Testis (tissue), 3 donors: ENCODE data around the gene CDH24. TPM values are rescaled to one million over a fixed set of nuclear protein-coding genes. Genes with fewer than 3 reads are reported as not detected.
A peak's percentile ranks its signal among the peaks of the same experiment; 100 is the strongest.

Experiments used
- DNase-seq: peaks from one replicate; pipeline ENCODE4 v3.0.0-alpha.2; 2019
- H3K27ac ChIP-seq, 2 donors: fragments of 200-600 bp; sonication (generic); one replicate each; pipeline ENCODE4 v1.5.1; 2019
- H3K27me3 ChIP-seq: fragments of 200-600 bp; sonication (generic); one replicate; pipeline ENCODE4 v1.5.1; 2019
- H3K36me3 ChIP-seq: fragments of 200-600 bp; sonication (generic); one replicate; pipeline ENCODE4 v1.5.1; 2017; ENCODE audit warnings: low read depth; ENCODE audit errors: missing control alignments
- H3K4me1 ChIP-seq: fragments of 200-600 bp; sonication (generic); one replicate; pipeline ENCODE4 v1.5.1; 2019
- H3K4me3 ChIP-seq, 2 donors: fragments of 200-600 bp; sonication (generic); one replicate each; pipeline ENCODE4 v1.5.1; 2017 to 2019
- H3K9me3 ChIP-seq: fragments of 200-600 bp; sonication (generic); one replicate; pipeline ENCODE4 v1.5.1; 2017
- CTCF ChIP-seq, 3 experiments: fragments of 450-650 bp in 2 of 3; fragments of 200-600 bp in 1 of 3; sonication (generic) in 1 of 3; IDR thresholded peaks; one replicate each; pipeline ENCODE4 v1.5.1; 2016 to 2019; ENCODE audit warnings: antibody characterized with exemption in 3 of 3, mild to moderate bottlenecking in 2 of 3, moderate library complexity in 1 of 3
- POLR2A ChIP-seq: fragments of 450-650 bp; IDR thresholded peaks from one replicate; pipeline ENCODE4 v1.6.1; 2017; ENCODE audit warnings: antibody characterized with exemption, mild to moderate bottlenecking, moderate library complexity
- WGBS, 2 donors: methylation state at CpG; one replicate each; pipeline ENCODE4 v1.1.5; 2018; 5-methylcytosine and 5-hydroxymethylcytosine counted together
- intact Hi-C: fragments of 100-400 bp; cut with DNase I; formaldehyde crosslinking; loops from one replicate; pipeline ENCODE4 v1.15.1; 2023; ENCODE audit warnings: low total_unique reads
- polyA plus RNA-seq: library from polyadenylated mRNA; stranded (reverse); fragments of 350-450 nt; fragmentation: Illumina TruSeq; extraction: RNeasy Lipid Tissue Mini Kit (QIAGEN cat#74804); gene quantifications from one replicate; pipeline ENCODE4 v1.2.3, GENCODE V29; 2014; ENCODE audit warnings: low read depth, low replicate concordance; ENCODE audit not compliant: insufficient read depth
- total RNA-seq, 2 donors: library from RNA; depleted of rRNA; stranded (reverse); fragments of >200 nt; gene quantifications; one replicate each; pipeline ENCODE4 v1.2.3, GENCODE V29; 2016

The CDH24 gene
- total and polyA plus RNA-seq, 3 donors from 2014 or later, result 3.9 to 10.2 (median 10.2) TPM

DNA sequence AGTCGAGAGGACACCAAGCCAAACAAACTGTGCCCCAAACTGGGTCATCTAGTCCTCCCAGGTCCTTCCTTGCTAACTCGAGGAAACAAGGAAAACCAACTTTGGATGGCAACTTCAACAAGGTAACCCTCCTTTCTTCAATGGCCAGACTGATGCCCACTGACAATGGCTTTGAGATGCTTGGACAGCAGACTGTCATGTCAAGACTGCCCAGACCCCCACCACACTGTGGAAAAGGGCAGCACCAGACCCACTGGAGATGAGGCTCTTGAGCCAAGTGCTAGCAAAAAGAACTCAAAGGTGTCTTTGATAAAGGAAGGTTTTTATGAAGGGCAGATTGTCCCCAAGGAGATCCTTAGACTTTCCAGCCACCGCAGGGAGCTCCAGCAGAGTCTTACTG lies 9.0 kb upstream of the CDH24 start:
- Histone ChIP-seq H3K4me3 (no peak overlapping the region), H3K27ac (no peak overlapping the region), H3K36me3 (no peaks in the 10 kb centered on the region), H3K4me1 (peaks cover 32% of the 10 kb centered on the region), H3K27me3 (no peaks in the 10 kb centered on the region), H3K9me3 (no peaks in the 10 kb centered on the region)
- intact Hi-C loops, result no loop called here
- TF ChIP-seq CTCF (IDR thresholded peaks at IDR 0.05) (no peak), POLR2A (no peak)
- 75 to 86% methylated on average over 3 of the region's 3 CpGs for WGBS, 2 donors
- DNase-seq, result no peak

- no peaks in the 10 kb centered on the region for H3K9me3 ChIP-seq
- no peaks in the 10 kb centered on the region for H3K36me3 ChIP-seq
- H3K27ac ChIP-seq, result no peak overlapping the region
- TF ChIP-seq POLR2A, result no peak
- no peak for TF ChIP-seq CTCF (IDR thresholded peaks at IDR 0.05)
- 82 to 89% methylated on average over 5 of the region's 5 CpGs for WGBS, 2 donors
- DNase-seq, result no peak
- H3K27me3 ChIP-seq, result no peaks in the 10 kb centered on the region
- intact Hi-C loops, result no loop called here
- H3K4me3 ChIP-seq, result no peak overlapping the region
- peaks cover 10% of the 10 kb centered on the region for H3K4me1 ChIP-seq
Measured at GRCh38 chr14:23063601-23064000, 6.3 kb upstream of the CDH24 start.

- peak; percentile 81 for DNase-seq
- Histone ChIP-seq H3K9me3 (no peaks in the 10 kb centered on the region), H3K36me3 (no peaks in the 10 kb centered on the region), H3K4me3 (no peak overlapping the region), H3K4me1 (peaks cover 9% of the 10 kb centered on the region), H3K27me3 (no peaks in the 10 kb centered on the region), H3K27ac (peak overlapping the region in 1 of 2 donors; percentile 26)
- TF ChIP-seq CTCF (IDR thresholded peaks at IDR 0.05), result no peak
- no peak for TF ChIP-seq POLR2A
- 30 to 38% methylated on average over 4 of the region's 4 CpGs for WGBS, 2 donors
- intact Hi-C loops, result no loop called here
Measured at GRCh38 chr14:23062002-23062401, 4.7 kb upstream of the CDH24 start.

- intact Hi-C loops, result no loop called here
- WGBS, 2 donors, result 86 to 92% methylated on average over 17 of the region's 17 CpGs
- no peaks in the 10 kb centered on the region for H3K9me3 ChIP-seq
- H3K4me3 ChIP-seq, result no peak overlapping the region
- no peaks in the 10 kb centered on the region for H3K27me3 ChIP-seq
- no peak for DNase-seq
- no peak overlapping the region for H3K27ac ChIP-seq
- H3K4me1 ChIP-seq, result peaks cover 17% of the 10 kb centered on the region
- no peak for TF ChIP-seq POLR2A
- TF ChIP-seq CTCF (IDR thresholded peaks at IDR 0.05), result no peak
- H3K36me3 ChIP-seq, result no peaks in the 10 kb centered on the region
Measured at GRCh38 chr14:23060536-23061260, 3.4 kb upstream of the CDH24 start.
